ENCODE results near the gene FBLN5.

DNA sequence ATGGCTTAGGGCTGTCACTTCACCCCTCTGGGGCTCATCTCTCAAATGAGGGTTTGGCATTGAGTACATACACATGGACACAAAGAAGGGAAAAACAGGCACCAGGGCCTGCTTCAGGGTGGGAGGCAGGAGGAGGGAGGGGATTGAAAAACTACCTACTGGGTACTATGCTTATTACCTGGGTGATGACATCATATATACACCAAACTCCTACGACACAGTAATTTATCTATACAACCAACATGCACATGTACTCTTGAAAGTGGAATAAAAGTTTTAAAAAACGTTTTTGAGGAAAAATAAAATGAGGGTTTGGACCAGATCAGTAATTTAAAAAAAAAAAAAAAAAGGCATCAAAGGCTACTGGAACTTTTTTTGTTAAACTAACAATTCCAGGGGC, 76.6 kb downstream of the FBLN5 start:
- no peak for TF ChIP-seq CTCF (IDR thresholded peaks at IDR 0.05)
- TF ChIP-seq POLR2A (IDR thresholded peaks at IDR 0.05), result no peak
